BJ (cell line): ENCODE measurements around the gene COPS2. TPM values are rescaled to one million over a fixed set of nuclear protein-coding genes. Genes with fewer than 3 reads are reported as not detected.

ENCODE experiments used
- CTCF ChIA-PET: fragments of 350-600 bp; formaldehyde crosslinking; extraction: SDS; loops from one replicate; lab custom pipeline; 2021; ENCODE audit warnings: antibody characterized with exemption, inconsistent platforms; lab: Yijun Ruan, JAX
- POLR2A ChIA-PET: fragments of 300-600 bp; sonication (Branson Sonifier 250); formaldehyde crosslinking; extraction: SDS; loops from one replicate; lab custom pipeline; 2021; ENCODE audit warnings: antibody characterized with exemption; lab: Charles Lee
- DNase-seq: peaks from one replicate; pipeline ENCODE4 v3.0.0-alpha.2; 2011; ENCODE audit warnings: low read depth
- H3K27me3 ChIP-seq: 2 replicates; pipeline ENCODE4 v1.6.0; 2011; ENCODE audit warnings: low read length; ENCODE audit not compliant: control insufficient read depth, insufficient read depth
- H3K36me3 ChIP-seq: 2 replicates; pipeline ENCODE4 v1.5.1; 2011; ENCODE audit warnings: low read length; ENCODE audit not compliant: control insufficient read depth, insufficient read depth
- H3K4me3 ChIP-seq: 2 replicates; pipeline ENCODE4 v1.5.1; 2011; ENCODE audit warnings: low read depth, mild to moderate bottlenecking, control low read depth, low read length
- polyA plus RNA-seq: library from polyadenylated mRNA; depleted of rRNA; stranded (reverse); fragments of >200 nt; gene quantifications from 2 replicates; pipeline ENCODE4 v1.2.3, GENCODE V29; 2011
- TF ChIP-seq, protein P1 (sequence below): IDR thresholded peaks from 2 replicates; pipeline ENCODE4 v1.5.1; 2011; ENCODE audit warnings: low read depth, mild to moderate bottlenecking, control low read depth, inconsistent platforms, low read length, moderate library complexity; ENCODE audit not compliant: insufficient read depth

COPS2 gene
- polyA plus RNA-seq, 1 experiment: 26.3 TPM

DNA sequence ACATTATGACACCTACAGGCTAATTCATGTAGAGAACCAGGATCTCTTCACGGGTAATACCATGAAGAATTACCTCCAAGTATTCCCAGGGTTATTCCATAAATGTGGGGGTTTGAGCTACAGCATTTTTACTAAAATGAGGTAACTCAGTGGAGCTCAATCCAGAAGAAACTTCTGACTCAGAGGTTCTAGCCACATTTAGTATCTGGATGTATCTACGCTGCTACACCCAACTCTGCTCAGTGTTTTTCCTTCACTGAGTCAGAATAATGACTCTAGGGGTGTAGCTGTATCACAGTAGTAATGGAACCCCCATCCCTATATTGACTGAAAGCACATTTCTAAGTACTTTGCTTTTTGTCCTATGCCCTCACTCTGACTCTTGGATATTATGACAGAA lies 52.4 kb downstream of the COPS2 start:
- peaks cover 4% of the 10 kb centered on the region; the same call in 1 of the 2 replicates for H3K36me3 ChIP-seq
- TF ChIP-seq, protein P1, sequence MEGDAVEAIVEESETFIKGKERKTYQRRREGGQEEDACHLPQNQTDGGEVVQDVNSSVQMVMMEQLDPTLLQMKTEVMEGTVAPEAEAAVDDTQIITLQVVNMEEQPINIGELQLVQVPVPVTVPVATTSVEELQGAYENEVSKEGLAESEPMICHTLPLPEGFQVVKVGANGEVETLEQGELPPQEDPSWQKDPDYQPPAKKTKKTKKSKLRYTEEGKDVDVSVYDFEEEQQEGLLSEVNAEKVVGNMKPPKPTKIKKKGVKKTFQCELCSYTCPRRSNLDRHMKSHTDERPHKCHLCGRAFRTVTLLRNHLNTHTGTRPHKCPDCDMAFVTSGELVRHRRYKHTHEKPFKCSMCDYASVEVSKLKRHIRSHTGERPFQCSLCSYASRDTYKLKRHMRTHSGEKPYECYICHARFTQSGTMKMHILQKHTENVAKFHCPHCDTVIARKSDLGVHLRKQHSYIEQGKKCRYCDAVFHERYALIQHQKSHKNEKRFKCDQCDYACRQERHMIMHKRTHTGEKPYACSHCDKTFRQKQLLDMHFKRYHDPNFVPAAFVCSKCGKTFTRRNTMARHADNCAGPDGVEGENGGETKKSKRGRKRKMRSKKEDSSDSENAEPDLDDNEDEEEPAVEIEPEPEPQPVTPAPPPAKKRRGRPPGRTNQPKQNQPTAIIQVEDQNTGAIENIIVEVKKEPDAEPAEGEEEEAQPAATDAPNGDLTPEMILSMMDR: no peak
- no peaks in the 10 kb centered on the region for H3K27me3 ChIP-seq
- POLR2A ChIA-PET: no interaction called here
- H3K4me3 ChIP-seq: no peak overlapping the region
- DNase-seq: no peak
- CTCF ChIA-PET: no interaction called here

DNA sequence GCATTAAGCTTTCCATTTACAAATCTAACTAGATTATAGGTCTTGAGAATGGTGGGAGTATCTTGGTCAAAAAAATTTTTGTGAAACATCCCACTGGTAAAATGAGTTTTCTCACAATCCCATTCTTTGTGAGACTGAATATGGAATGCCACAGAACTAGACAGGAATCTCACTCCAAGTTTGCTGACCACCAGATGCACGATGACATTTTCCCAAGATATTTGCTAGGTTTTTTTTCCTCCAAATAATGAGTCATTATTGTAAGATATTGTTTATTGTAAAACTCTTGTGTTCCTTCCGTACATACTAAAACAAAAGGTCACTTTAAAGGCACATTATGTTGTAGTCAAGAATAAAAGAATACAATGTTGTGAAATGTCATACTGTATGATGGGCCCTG lies 53.9 kb downstream of the COPS2 start:
- H3K4me3 ChIP-seq: no peak overlapping the region
- no peaks in the 10 kb centered on the region for H3K27me3 ChIP-seq
- DNase-seq: peak; percentile 1
- TF ChIP-seq, protein P1: no peak
- ChIA-PET CTCF (no interaction called here), POLR2A (no interaction called here)
- H3K36me3 ChIP-seq: peaks cover 4% of the 10 kb centered on the region; the same call in 1 of the 2 replicates

DNA sequence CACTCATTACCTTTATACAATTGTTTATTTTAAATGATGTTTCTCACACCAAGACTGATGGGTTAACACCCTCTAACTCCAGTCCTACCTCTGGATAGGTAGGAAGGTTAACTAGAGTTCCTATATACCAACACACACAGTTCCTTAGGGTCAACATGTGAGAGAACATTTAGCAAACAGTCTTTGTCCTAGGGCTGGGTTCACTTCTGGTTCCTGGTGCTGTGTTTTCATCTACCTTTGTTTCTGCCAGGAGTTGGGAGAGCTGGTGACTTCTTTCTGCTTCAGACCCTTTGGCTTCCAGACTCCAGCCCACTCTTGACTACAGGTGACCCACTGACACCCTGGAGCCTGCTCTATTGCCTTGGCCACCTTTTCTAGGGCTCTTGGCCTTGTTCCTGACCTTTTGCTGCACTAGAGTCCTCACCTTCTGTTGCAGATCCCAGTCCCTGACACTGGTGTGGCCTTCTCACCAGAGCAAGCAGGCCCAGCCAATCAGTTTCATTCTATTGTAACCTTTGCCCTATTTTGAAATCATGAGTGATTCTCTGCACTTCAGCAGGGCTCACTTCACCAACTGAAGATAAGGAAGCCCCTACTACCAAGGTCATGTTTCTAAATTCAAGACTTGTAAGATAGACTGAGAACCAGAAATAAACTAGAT lies 59.2 kb downstream of the COPS2 start:
- no peak for DNase-seq
- Histone ChIP-seq H3K4me3 (no peak overlapping the region), H3K27me3 (no peaks in the 10 kb centered on the region), H3K36me3 (peaks cover 1% of the 10 kb centered on the region; the same call in 1 of the 2 replicates)
- ChIA-PET POLR2A (no interaction called here), CTCF (interaction anchor here (1.4 kb wide), 1 partner anchor 8 kb away, joined by 4 read pairs; no protein-coding TSS in a partner anchor)
- TF ChIP-seq, protein P1: no peak

DNA sequence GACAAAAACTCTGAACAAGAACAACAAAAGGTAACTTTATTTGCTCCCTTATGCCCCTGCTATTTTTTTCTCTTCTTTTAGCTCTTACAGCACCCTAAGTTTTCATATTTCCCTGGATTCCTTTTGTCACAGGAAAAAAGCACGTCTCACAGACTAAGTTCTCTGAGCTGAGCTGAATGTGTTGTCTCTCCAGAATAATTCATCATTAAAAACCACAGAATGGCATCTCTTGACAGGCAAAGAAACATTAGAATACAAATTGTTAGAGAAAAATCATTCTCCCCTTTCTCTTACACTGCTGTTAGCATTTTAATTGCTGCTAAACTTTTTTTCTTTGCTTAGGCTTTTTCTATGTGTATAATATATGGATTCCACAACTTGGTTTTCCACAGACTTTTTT lies 60.5 kb downstream of the COPS2 start:
- ChIA-PET CTCF (no interaction called here), POLR2A (interaction anchor here (0.5 kb wide), 1 partner anchor 89 kb away, joined by 3 read pairs; no protein-coding TSS in a partner anchor)
- H3K36me3 ChIP-seq: peaks cover 1% of the 10 kb centered on the region; the same call in 1 of the 2 replicates
- TF ChIP-seq, protein P1: no peak
- H3K4me3 ChIP-seq: no peak overlapping the region
- DNase-seq: no peak
- H3K27me3 ChIP-seq: no peaks in the 10 kb centered on the region

DNA sequence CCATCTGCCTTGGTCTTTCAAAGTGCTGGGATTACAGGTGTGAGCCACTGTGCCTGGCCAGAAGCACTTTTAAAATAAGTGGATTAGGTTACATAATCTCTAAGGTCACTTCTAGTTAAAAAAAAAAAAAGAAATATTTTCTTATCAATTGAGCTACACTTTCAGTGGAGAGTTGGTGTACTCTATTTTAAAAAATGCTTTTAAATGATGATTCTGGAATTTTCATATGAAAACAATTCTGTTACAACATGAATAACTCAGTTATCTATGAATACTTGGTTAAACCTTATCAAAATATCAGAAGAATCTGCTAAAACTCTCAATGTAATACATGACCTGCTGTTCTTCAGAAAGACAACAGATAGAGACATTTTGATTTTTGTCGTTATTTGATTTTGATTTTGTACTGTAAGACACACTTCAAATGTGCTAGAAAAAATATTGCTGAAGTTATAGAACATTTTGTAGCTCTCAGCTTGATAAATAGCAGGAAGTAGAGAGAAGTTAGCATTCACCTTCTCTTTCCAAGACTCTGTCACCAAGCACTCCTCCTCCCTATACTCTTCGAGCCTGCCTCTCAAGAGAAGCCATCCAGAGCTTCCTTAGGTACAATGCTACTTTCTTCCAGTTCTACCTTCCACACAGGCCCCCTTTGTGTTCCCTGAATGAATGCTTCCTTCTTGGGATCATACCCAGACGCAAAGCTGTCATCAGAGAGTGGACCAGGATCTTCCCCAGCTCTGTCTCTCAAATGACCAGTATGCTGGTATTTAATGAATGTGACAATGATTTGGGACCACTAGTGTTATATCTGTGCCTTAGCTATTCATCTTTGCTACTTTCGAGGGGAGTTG lies 61.9 kb downstream of the COPS2 start:
- POLR2A ChIA-PET: interaction anchor here (0.6 kb wide), 1 partner anchor 10 kb away, joined by 3 read pairs; no protein-coding TSS in a partner anchor
- Histone ChIP-seq H3K36me3 (peaks cover 1% of the 10 kb centered on the region; the same call in 1 of the 2 replicates), H3K27me3 (no peaks in the 10 kb centered on the region), H3K4me3 (no peak overlapping the region)
- TF ChIP-seq, protein P1: no peak
- CTCF ChIA-PET: interaction anchor here (0.5 to 1.3 kb wide), 3 partner anchors 10 to 1448 kb away, joined by 3 to 4 read pairs (median 4); no protein-coding TSS in a partner anchor
- no peak for DNase-seq
